GM19397 (cell line): ENCODE results near the gene GABRR2.

Source experiments
- ATAC-seq: cut with Tn5 transposase; IDR thresholded peaks from one replicate; pipeline ENCODE4 v1.9.1; 2021; ENCODE audit warnings: mild to moderate bottlenecking, moderate library complexity; ENCODE audit not compliant: unreplicated experiment

Gene GABRR2

GRCh38 chr6:89315249-89315885, at the start of gene GABRR2:
GABRR2 (minus strand) TSS chr6:89315299; CDS start chr6:89315165, 134 bp downstream.
- no peak for ATAC-seq

- ATAC-seq = no peak
These were observed 49.5 kb upstream of the GABRR2 start for GRCh38 chr6:89364586-89364985.

- ATAC-seq = no peak
These were observed 46.1 kb upstream of the GABRR2 start for GRCh38 chr6:89361171-89361570.

- no peak for ATAC-seq
These were observed 45.4 kb upstream of the GABRR2 start for GRCh38 chr6:89360415-89360999.

- ATAC-seq = no peak
These were observed 44.5 kb upstream of the GABRR2 start for GRCh38 chr6:89359561-89359960.

GRCh38 chr6:89357390-89357789, 42.3 kb upstream of the GABRR2 start:
- ATAC-seq = peak; percentile 42

- no peak for ATAC-seq
These were observed 41.6 kb upstream of the GABRR2 start for GRCh38 chr6:89356642-89357170.

GRCh38 chr6:89355511-89356194, 40.6 kb upstream of the GABRR2 start:
- ATAC-seq = no peak

- no peak for ATAC-seq
These were observed 38.7 kb upstream of the GABRR2 start for GRCh38 chr6:89353702-89354392.

GRCh38 chr6:89353118-89353556, 38.0 kb upstream of the GABRR2 start:
- no peak for ATAC-seq

GRCh38 chr6:89352278-89353117, 37.4 kb upstream of the GABRR2 start, which contains the start of gene UBE2J1:
UBE2J1 (minus strand) TSS chr6:89352722; CDS start chr6:89352569, 153 bp downstream.
- ATAC-seq = peak; percentile 52

- ATAC-seq = no peak
These were observed 36.7 kb upstream of the GABRR2 start for GRCh38 chr6:89351671-89352277.

GRCh38 chr6:89350281-89350966, 35.3 kb upstream of the GABRR2 start:
- ATAC-seq = peak; percentile 27

GRCh38 chr6:89348372-89348771, 33.3 kb upstream of the GABRR2 start:
- no peak for ATAC-seq

- no peak for ATAC-seq
These were observed 32.7 kb upstream of the GABRR2 start for GRCh38 chr6:89347825-89348224.

GRCh38 chr6:89346433-89346832, 31.3 kb upstream of the GABRR2 start:
- ATAC-seq = no peak

- ATAC-seq = no peak
These were observed 24.5 kb upstream of the GABRR2 start for GRCh38 chr6:89339565-89339964.

GRCh38 chr6:89335164-89335563, 20.1 kb upstream of the GABRR2 start:
- ATAC-seq = no peak

- no peak for ATAC-seq
These were observed 15.8 kb upstream of the GABRR2 start for GRCh38 chr6:89330910-89331309.
